ENCODE measurements around the gene GLT1D1.

Gene GLT1D1

DNA sequence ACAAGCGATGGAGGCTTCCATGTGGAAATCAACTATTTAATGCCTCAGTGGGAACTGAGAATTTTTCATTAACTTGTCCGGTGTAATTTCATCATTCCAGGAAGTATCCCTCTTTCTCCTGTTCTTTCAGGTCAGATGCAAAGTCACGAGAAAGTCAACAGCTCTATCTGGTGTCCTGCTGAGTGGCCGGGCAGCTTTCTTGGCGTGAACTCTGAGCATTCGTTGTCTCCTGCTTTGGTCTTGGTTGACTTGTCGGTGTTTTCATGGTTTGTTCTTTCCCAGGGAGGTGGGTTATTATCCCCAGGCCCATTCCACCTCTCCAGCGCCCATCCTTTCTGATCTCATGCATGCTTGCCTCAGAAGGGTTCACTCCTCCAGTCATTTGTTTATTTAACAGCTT, 149.1 kb downstream of the GLT1D1 start:
- DNase-seq (ENCODE audit: low read depth): no peak

DNA sequence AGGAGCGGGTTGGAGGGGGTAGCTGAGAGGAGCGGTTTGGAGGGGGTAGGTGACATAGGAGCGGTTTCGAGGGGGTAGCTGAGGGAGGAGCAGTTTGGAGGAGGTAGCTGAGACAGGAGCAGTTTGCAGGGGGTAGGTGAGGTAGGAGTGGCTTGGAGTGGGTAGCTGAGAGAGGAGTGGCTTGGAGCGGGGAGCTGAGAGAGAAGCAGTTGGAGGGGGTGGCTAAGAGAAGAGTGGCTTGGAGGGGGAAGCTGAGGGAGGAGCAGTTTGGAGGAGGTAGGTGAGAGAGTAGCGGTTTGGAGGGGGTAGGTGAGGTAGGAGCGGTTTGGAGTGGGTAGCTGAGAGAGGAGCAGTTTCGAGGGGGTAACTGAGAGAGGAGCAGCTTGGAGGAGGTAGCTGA, 152.1 kb downstream of the GLT1D1 start:
- DNase-seq (ENCODE audit: low read depth): no peak

DNA sequence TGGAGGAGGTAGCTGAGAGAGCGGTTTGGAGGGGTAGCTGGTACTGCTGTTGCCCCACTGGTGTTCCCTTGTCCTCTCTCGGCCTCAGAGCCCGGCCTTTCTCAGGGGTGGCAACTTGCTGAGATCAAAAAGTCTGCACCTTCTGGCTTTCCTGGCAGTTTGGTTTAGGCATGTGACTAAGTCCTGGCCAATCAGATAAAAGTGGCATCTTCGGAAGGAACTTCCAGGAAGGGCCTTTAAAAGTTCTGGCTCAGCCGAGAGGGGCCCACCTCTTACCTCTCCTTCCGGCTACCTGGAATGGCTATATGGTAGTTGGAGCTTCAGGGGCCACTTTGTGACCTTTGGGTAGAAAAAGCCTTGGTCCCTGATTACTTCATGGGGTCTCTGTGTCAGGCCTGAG, 152.6 kb downstream of the GLT1D1 start:
- DNase-seq (ENCODE audit: low read depth): no peak

DNA sequence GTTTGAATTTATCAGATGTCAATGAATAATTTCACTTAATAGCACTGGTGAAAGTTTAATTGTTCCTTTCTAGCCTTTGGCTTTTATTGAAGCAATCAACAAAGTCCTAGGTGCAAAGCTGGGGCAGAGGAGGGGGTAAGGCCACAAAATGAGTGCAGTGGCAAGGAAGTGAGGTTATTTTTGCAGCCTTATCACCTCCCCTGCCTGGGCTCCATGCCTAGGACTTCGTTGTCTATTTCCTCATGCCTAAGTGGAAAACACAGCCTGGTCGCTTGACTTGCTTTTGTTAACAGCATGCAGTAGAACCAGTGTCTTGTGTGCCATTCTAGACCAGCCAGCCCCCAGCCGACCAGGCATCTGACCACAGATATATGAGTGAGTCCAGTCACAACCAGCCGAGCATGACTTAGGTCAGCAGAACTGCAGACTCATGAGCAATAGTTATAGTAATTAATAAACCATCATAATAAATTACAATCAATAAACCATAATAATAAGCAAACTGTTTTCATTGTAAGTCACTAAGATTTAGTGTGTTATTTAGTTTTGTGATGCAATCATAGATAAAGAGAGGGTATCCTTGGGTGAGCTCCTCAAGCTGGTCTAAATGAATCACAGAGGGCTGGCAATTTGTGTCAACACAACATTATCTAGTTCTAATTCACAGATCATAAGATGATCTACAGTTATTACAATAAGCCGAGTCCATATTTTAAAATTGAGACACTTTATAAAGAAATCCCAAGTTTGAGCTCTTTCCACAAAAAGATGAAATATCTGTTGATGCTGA, 156.8 kb downstream of the GLT1D1 start:
- DNase-seq (ENCODE audit: low read depth): no peak

DNA sequence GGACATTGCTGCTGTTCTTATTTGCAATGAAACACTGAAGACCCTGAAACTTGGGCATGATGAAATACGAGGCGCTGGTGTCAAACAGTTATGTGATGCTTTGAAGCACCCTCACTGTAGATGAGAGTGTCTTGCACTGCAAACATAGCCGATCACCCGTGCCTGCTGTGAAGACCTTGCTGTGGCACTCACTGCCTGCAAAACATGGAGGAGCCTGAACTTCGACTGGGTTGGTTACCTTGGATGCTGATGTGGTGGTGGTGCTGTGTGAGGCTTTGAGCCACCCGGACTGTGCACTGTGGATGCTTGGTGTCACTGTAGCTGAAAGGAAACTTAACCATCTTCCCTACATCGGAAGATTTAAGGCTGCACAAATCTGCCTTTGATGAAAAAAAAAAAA, 162.9 kb downstream of the GLT1D1 start:
- DNase-seq (ENCODE audit: low read depth): no peak

DNA sequence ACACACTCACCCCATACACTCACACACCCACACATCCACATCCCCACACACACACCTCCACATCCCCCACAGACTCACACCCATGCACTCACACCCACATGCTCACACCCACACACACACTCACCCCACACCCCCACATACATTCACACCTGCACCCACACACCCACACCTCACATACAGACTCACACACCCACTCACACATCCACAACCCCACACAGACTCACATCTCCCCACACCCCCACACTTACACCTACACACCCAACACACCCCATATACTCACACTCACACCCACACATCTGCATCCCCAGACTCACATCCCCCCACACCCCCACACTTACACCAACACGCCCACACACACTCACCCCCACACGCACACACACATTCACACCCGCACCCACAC, 171.8 kb downstream of the GLT1D1 start:
- no peak for DNase-seq (ENCODE audit: low read depth)

DNA sequence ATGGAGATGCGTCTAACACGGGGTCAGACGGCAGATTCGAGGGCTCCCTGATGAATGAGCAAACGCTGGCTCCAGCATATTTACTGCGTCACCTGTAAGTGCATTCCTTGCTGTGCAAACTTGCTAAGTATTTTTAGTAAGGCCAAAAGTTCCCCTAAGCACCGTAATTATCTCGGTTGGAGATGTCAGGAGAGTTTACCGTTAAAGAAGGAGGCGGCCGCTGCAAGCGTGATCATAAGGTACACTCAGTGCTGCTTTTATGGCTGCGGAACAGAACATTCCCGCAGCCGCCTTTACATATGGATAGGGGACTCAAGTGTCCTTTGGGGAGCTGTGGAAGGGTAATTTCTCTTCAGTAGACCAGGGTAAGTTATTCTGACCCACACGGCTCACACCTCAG, 175.6 kb downstream of the GLT1D1 start:
- no peak for DNase-seq (ENCODE audit: low read depth)
